Measurements from ENCODE around the gene ADRM1. TPM values are rescaled to one million over a fixed set of nuclear protein-coding genes. Genes with fewer than 3 reads are reported as not detected.

Gene ADRM1
- total and polyA plus RNA-seq, 3 experiments from 2014 or later = 101 to 166 (median 159) TPM

- ChIA-PET POLR2A (no interaction called here), CTCF (no interaction called here)
- Histone ChIP-seq H3K27me3 (ENCODE audit: insufficient read depth, low read length, poor library complexity, severe bottlenecking) (no peaks in the 10 kb centered on the region), H3K27ac (ENCODE audit: low read depth, low read length) (no peak overlapping the region), H3K9me3 (ENCODE audit: low read length) (no peaks in the 10 kb centered on the region), H3K4me1 (ENCODE audit: insufficient read depth, low read length) (no peaks in the 10 kb centered on the region), H3K4me3 (ENCODE audit: low read length) (no peak overlapping the region), H3K36me3 (ENCODE audit: insufficient read depth, low read length) (no peaks in the 10 kb centered on the region)
- H3K27ac Mint-ChIP-seq = no peak overlapping the region
- H3K27me3 Mint-ChIP-seq = no peaks in the 10 kb centered on the region
- H3K9me3 Mint-ChIP-seq = no peaks in the 10 kb centered on the region
- DNase-seq = no peak
- H3K4me3 Mint-ChIP-seq = no peak overlapping the region
- H3K36me3 Mint-ChIP-seq = peaks cover 0 to 16% (median 0%) of the 10 kb centered on the region in 3 donors
- no peaks in the 10 kb centered on the region for H3K4me1 Mint-ChIP-seq
Measured at GRCh38 chr20:62312662-62312977, 9.8 kb downstream of the ADRM1 start.

- H3K4me1 ChIP-seq (ENCODE audit: insufficient read depth, low read length) = no peaks in the 10 kb centered on the region
- Mint-ChIP-seq H3K27ac (no peak overlapping the region), H3K9me3 (no peaks in the 10 kb centered on the region), H3K4me1 (no peaks in the 10 kb centered on the region), H3K4me3 (no peak overlapping the region), H3K36me3 (peaks cover 0 to 12% (median 0%) of the 10 kb centered on the region in 3 donors), H3K27me3 (no peaks in the 10 kb centered on the region)
- H3K4me3 ChIP-seq (ENCODE audit: low read length) = no peak overlapping the region
- H3K9me3 ChIP-seq (ENCODE audit: low read length) = no peaks in the 10 kb centered on the region
- no peak overlapping the region for H3K27ac ChIP-seq (ENCODE audit: low read depth, low read length)
- no peaks in the 10 kb centered on the region for H3K27me3 ChIP-seq (ENCODE audit: insufficient read depth, low read length, poor library complexity, severe bottlenecking)
- POLR2A ChIA-PET = no interaction called here
- CTCF ChIA-PET = no interaction called here
- no peaks in the 10 kb centered on the region for H3K36me3 ChIP-seq (ENCODE audit: insufficient read depth, low read length)
- DNase-seq = no peak
Measured at GRCh38 chr20:62313021-62313420, 10.2 kb downstream of the ADRM1 start.

- no peaks in the 10 kb centered on the region for H3K9me3 ChIP-seq (ENCODE audit: low read length)
- peaks cover 0 to 5% (median 0%) of the 10 kb centered on the region in 3 donors for H3K36me3 Mint-ChIP-seq
- CTCF ChIA-PET = no interaction called here
- H3K27ac ChIP-seq (ENCODE audit: low read depth, low read length) = no peak overlapping the region
- H3K4me1 ChIP-seq (ENCODE audit: insufficient read depth, low read length) = no peaks in the 10 kb centered on the region
- H3K4me1 Mint-ChIP-seq = no peaks in the 10 kb centered on the region
- no peaks in the 10 kb centered on the region for H3K27me3 Mint-ChIP-seq
- H3K4me3 ChIP-seq (ENCODE audit: low read length) = no peak overlapping the region
- no peak overlapping the region for H3K4me3 Mint-ChIP-seq
- H3K27me3 ChIP-seq (ENCODE audit: insufficient read depth, low read length, poor library complexity, severe bottlenecking) = no peaks in the 10 kb centered on the region
- POLR2A ChIA-PET = no interaction called here
- no peak for DNase-seq
- no peak overlapping the region for H3K27ac Mint-ChIP-seq
- no peaks in the 10 kb centered on the region for H3K36me3 ChIP-seq (ENCODE audit: insufficient read depth, low read length)
- no peaks in the 10 kb centered on the region for H3K9me3 Mint-ChIP-seq
Measured at GRCh38 chr20:62313460-62314338, 10.9 kb downstream of the ADRM1 start.

GRCh38 chr20:62314339-62314638 lies 11.5 kb downstream of the ADRM1 start:
- POLR2A ChIA-PET = no interaction called here
- Mint-ChIP-seq H3K36me3 (no peaks in the 10 kb centered on the region), H3K4me1 (no peaks in the 10 kb centered on the region), H3K27ac (no peak overlapping the region), H3K27me3 (no peaks in the 10 kb centered on the region), H3K9me3 (no peaks in the 10 kb centered on the region), H3K4me3 (no peak overlapping the region)
- no peaks in the 10 kb centered on the region for H3K9me3 ChIP-seq (ENCODE audit: low read length)
- no peaks in the 10 kb centered on the region for H3K4me1 ChIP-seq (ENCODE audit: insufficient read depth, low read length)
- no peak for DNase-seq
- CTCF ChIA-PET = no interaction called here
- H3K27ac ChIP-seq (ENCODE audit: low read depth, low read length) = no peak overlapping the region
- no peaks in the 10 kb centered on the region for H3K36me3 ChIP-seq (ENCODE audit: insufficient read depth, low read length)
- no peaks in the 10 kb centered on the region for H3K27me3 ChIP-seq (ENCODE audit: insufficient read depth, low read length, poor library complexity, severe bottlenecking)
- no peak overlapping the region for H3K4me3 ChIP-seq (ENCODE audit: low read length)

GRCh38 chr20:62314711-62315302 lies 12.0 kb downstream of the ADRM1 start:
- Histone ChIP-seq H3K9me3 (ENCODE audit: low read length) (no peaks in the 10 kb centered on the region), H3K27me3 (ENCODE audit: insufficient read depth, low read length, poor library complexity, severe bottlenecking) (no peaks in the 10 kb centered on the region), H3K4me3 (ENCODE audit: low read length) (no peak overlapping the region), H3K4me1 (ENCODE audit: insufficient read depth, low read length) (no peaks in the 10 kb centered on the region), H3K27ac (ENCODE audit: low read depth, low read length) (no peak overlapping the region), H3K36me3 (ENCODE audit: insufficient read depth, low read length) (no peaks in the 10 kb centered on the region)
- no peaks in the 10 kb centered on the region for H3K36me3 Mint-ChIP-seq
- no peak for DNase-seq
- no peak overlapping the region for H3K4me3 Mint-ChIP-seq
- no peaks in the 10 kb centered on the region for H3K27me3 Mint-ChIP-seq
- POLR2A ChIA-PET = no interaction called here
- H3K9me3 Mint-ChIP-seq = no peaks in the 10 kb centered on the region
- H3K27ac Mint-ChIP-seq = no peak overlapping the region
- CTCF ChIA-PET = interaction anchor here (1.6 kb wide), 1 partner anchor 14 kb away, joined by 3 read pairs; no protein-coding TSS in a partner anchor
- no peaks in the 10 kb centered on the region for H3K4me1 Mint-ChIP-seq

- ChIA-PET CTCF (interaction anchor here (1.6 kb wide), 1 partner anchor 15 kb away, joined by 3 read pairs; no protein-coding TSS in a partner anchor), POLR2A (no interaction called here)
- Mint-ChIP-seq H3K4me3 (no peak overlapping the region), H3K4me1 (no peaks in the 10 kb centered on the region), H3K27ac (no peak overlapping the region), H3K36me3 (no peaks in the 10 kb centered on the region), H3K9me3 (no peaks in the 10 kb centered on the region), H3K27me3 (no peaks in the 10 kb centered on the region)
- Histone ChIP-seq H3K4me3 (ENCODE audit: low read length) (no peak overlapping the region), H3K36me3 (ENCODE audit: insufficient read depth, low read length) (no peaks in the 10 kb centered on the region), H3K27me3 (ENCODE audit: insufficient read depth, low read length, poor library complexity, severe bottlenecking) (no peaks in the 10 kb centered on the region), H3K27ac (ENCODE audit: low read depth, low read length) (no peak overlapping the region), H3K9me3 (ENCODE audit: low read length) (no peaks in the 10 kb centered on the region), H3K4me1 (ENCODE audit: insufficient read depth, low read length) (no peaks in the 10 kb centered on the region)
- no peak for DNase-seq
Measured at GRCh38 chr20:62315773-62316172, 13.0 kb downstream of the ADRM1 start.

GRCh38 chr20:62316331-62317166 lies 13.8 kb downstream of the ADRM1 start:
- CTCF ChIA-PET = interaction anchor here (1.6 kb wide), 1 partner anchor 16 kb away, joined by 3 read pairs; no protein-coding TSS in a partner anchor
- H3K4me1 ChIP-seq (ENCODE audit: insufficient read depth, low read length) = no peaks in the 10 kb centered on the region
- H3K36me3 Mint-ChIP-seq = no peaks in the 10 kb centered on the region

GRCh38 chr20:62317167-62317655 lies 14.4 kb downstream of the ADRM1 start:
- H3K36me3 Mint-ChIP-seq = no peaks in the 10 kb centered on the region
- Histone ChIP-seq H3K27ac (ENCODE audit: low read depth, low read length) (no peak overlapping the region), H3K36me3 (ENCODE audit: insufficient read depth, low read length) (no peaks in the 10 kb centered on the region), H3K4me3 (ENCODE audit: low read length) (no peak overlapping the region), H3K9me3 (ENCODE audit: low read length) (no peaks in the 10 kb centered on the region), H3K27me3 (ENCODE audit: insufficient read depth, low read length, poor library complexity, severe bottlenecking) (no peaks in the 10 kb centered on the region), H3K4me1 (ENCODE audit: insufficient read depth, low read length) (no peaks in the 10 kb centered on the region)
- no peaks in the 10 kb centered on the region for H3K27me3 Mint-ChIP-seq
- H3K4me3 Mint-ChIP-seq = no peak overlapping the region
- no peak for DNase-seq
- H3K4me1 Mint-ChIP-seq = no peaks in the 10 kb centered on the region
- POLR2A ChIA-PET = no interaction called here
- no peak overlapping the region for H3K27ac Mint-ChIP-seq
- CTCF ChIA-PET = no interaction called here
- no peaks in the 10 kb centered on the region for H3K9me3 Mint-ChIP-seq

More at GRCh38 chr20:62316331-62317166, 13.8 kb downstream of the ADRM1 start:
- H3K9me3 Mint-ChIP-seq = no peaks in the 10 kb centered on the region
- H3K27ac Mint-ChIP-seq = no peak overlapping the region
- H3K4me1 Mint-ChIP-seq = no peaks in the 10 kb centered on the region
- Histone ChIP-seq H3K9me3 (ENCODE audit: low read length) (no peaks in the 10 kb centered on the region), H3K36me3 (ENCODE audit: insufficient read depth, low read length) (no peaks in the 10 kb centered on the region), H3K27ac (ENCODE audit: low read depth, low read length) (no peak overlapping the region), H3K4me3 (ENCODE audit: low read length) (no peak overlapping the region), H3K27me3 (ENCODE audit: insufficient read depth, low read length, poor library complexity, severe bottlenecking) (no peaks in the 10 kb centered on the region)
- DNase-seq = no peak
- POLR2A ChIA-PET = interaction anchor here (0.5 kb wide), 1 partner anchor 14 kb away, joined by 3 read pairs; no protein-coding TSS in a partner anchor
- no peak overlapping the region for H3K4me3 Mint-ChIP-seq
- no peaks in the 10 kb centered on the region for H3K27me3 Mint-ChIP-seq

Measured in CD8-positive, alpha-beta memory T cell (primary cell).